Measurements from ENCODE around the gene FCHSD2.
A peak's percentile ranks its signal among the peaks of the same experiment; 100 is the strongest.
"Not testable (repeated sequence)": the region's sequence is repeated elsewhere in the genome, so short reads cannot be mapped to it uniquely, and the experiment has no call there.

The FCHSD2 gene

DNA sequence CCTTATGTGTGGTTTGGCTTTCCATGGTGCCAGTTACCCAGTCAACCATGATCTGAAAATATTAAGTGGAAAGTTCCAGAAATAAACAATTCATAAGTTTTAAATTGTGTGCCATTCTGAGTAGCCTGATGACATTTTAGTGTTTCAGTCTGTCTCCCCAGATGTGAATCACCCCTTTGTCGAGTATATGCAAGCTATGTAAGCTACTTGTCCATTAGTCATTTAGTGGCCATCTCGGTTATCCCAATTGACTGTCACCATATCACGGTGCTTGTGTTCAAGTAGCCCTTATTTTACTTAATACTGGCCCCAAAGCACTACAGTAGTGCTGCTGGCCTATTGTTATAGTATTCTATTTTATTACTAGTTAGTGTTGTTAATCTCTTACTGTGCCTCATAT lies 283.0 kb downstream of the FCHSD2 start:
- DNase-seq: no peak

DNA sequence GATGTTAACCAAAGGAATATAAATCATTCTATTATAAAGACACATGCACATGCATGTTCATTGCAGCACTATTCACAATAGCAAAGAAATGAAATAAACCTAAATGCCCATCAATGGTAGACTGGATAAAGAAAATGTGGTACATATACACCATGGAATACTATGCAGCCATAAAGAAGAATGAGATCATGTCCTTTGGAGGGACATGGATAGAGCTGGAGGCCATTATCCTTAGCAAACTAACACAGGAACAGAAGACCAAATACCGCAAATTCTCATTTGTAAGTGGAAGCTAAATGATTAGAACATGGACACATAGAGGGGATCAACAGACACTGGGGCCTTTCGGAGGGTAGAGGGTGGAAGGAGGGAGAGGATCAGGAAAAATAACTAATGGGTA lies 283.9 kb downstream of the FCHSD2 start:
- not testable (repeated sequence) for DNase-seq

DNA sequence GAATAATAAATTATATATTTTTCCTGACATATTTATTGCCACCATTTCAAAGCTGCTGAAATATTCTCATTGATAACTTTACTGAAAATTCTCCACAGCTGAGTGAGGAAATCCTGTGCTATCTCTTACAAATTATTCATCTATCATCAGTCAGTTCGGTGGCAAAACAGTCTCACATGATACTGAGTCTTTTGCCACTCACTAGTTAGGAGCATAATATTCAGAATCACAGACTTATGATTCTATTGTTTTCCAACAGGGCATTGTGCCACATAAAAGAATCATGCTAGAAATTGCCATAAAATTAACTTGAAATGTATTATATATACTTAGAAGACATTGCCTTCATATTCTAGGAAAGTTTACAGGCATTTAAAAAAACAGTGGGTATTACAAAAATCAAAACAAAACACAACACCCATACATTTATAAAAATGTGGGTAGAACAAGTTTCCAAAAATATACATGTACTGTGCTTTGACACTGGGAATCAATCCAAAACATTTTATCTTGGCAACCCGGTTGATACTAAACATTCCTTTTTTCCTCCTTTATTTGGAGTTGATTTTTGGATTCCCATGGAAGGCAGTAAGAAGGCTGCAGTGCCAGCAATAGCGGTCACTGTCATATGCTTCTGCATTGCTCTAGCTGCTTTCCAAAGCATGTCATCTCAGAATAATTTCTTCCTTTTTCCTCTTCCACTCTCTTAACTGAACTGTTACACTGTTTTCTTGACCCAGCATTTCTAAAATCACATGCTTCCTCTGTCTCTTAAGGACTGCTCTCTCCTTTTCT lies 285.4 kb downstream of the FCHSD2 start:
- no peak for DNase-seq

DNA sequence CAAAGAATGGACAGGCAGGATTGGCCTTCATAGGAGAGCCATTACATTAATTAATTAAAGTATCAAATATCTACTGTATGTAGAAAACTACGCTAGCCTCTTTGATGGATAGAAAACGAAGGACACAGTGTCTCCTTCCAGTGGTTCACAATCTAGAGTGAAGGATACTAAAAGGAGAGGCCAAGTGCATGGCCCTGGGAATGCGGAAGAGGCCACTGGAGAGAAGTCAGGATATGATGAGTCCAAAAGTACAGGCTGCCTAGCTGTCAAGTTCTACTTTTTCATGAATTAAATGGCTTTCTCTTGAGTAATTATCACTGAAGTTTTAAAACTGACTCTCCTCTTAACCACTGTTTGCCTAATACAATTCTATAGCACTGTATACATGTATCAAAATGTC lies 286.1 kb downstream of the FCHSD2 start:
- no peak for DNase-seq

DNA sequence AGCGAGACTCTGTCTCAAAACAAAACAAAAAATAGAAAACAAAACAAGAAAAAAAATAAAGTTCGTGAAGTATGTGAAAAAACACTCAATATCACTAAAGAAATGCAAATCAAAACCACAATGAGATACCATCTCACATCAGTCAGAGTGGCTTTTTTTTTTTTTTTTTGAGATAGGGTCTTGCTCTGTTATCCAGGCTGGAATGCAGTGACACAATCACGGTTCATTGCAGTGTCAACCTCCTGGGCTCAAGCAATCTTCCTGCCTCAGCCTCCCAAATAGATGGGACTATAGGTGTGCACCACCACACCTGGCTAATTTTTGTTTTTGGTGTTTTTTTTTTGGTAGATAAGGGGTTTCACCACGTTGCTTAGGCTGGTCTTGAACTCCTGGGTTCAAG lies 290.4 kb downstream of the FCHSD2 start:
- DNase-seq: no peak

DNA sequence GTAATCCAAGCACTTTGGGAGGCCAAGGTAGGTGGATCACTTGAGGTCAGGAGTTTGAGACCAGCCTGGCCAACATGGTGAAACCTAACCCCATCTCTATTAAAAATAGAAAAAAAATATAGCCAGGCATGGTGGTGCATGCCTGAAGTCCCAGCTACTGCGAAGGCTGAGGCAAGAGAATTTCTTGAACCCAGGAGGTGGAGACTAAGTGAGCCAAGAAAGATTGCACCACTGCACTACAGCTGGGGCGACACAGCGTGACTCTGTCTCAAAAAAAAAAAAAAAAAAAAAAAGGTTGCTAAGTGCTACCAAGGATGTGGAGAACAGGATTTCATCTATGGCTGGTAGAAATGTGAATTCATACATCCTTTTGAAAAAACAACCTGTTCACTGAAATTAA lies 291.3 kb downstream of the FCHSD2 start:
- DNase-seq: no peak

DNA sequence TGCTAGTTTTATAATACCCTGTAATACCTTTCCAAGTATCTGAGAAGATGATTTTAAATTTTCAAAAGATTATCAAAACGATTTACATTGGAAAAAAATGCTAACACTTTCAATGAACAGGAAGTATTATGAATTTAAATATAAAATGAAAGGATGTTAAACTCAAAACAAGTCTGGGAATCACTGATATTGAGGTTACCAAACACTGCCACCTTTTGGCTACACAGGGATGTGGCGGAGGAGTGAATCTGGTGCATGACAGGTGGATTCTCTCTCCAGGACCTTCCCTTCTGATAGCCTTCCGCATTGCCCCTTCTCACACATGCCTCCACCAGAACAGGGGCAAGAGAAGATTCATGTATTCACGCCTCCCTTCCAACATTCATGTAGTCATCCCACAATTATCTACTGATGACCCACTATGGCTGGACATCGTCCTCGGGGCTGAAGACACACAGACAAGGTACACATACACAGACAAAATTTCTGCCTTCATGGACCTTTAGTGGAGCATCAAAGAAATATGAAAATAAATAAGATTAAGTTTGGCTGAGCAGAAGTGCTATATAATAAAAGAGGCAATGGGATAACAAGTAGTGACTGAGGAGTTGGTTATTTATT lies 293.2 kb downstream of the FCHSD2 start:
- peak; percentile 35 for DNase-seq

DNA sequence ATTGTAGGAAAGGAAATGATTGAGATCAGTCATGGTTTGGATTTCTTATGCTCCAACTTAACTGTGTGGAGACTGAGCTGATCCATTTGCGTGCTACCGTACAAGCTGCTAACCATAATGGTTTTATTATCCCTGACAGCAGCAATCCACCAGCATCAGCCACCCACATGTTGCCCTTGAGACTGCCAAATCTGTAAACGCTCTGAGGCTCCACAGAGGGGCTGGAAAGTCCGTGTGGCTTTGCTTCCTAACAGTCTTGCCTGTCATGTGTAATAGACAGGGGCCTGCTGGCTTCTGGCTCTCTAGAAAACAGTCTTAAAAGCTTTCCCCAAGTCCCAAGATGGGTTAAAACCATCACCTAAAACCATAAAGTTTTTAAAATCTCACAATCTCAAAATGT lies 297.8 kb downstream of the FCHSD2 start:
- no peak for DNase-seq

DNA sequence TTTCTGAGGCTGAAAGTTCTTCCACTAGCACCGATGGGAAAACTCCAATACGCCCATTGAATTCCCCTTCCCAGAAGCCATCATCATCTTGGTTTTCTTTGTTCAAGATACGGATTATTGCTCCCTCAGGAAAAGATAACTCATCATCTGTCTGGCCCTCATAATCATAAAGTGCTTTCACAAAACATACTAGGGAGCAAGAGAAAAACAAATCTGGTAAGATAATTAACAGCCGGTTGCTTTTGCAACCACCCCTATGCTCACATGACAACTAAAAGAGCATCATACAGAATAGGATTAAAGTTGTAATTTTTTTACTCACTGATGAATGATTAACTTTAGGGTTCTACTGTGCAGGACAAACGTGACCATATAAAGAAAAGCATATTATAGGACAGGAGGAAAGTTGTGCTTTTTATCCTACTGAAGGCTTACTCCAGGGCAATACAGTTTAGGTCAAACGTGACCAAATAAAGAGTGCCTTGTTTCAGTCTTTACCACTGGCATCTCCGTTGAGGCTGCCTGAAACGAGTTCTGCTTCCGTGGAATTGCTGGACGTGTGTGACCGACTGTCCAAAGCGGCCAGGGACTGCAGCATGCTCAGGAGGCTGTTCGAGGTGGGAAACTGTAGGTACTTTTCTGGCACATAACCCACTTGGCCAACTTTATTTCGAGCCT lies 299.3 kb downstream of the FCHSD2 start:
- no peak for DNase-seq

DNA sequence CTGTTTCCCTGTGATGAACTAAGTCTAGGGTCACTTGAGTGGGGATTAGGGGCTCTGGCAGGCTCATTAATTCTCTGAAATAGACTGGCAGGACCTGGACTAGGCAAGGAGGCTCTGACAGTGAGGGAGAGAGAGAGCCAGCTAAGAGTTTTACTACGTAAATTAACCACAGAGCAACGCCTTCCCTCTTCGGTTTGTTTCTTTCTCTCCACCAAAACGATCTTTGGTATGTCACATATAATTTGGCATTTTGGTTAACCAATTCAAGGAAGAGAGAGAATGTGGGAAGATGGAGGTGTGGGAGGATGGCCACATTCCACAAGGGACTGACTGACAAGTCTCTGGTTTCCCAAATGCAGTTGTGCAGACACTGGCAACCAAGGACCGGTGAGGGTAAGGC lies 300.0 kb downstream of the FCHSD2 start:
- no peak for DNase-seq

DNA sequence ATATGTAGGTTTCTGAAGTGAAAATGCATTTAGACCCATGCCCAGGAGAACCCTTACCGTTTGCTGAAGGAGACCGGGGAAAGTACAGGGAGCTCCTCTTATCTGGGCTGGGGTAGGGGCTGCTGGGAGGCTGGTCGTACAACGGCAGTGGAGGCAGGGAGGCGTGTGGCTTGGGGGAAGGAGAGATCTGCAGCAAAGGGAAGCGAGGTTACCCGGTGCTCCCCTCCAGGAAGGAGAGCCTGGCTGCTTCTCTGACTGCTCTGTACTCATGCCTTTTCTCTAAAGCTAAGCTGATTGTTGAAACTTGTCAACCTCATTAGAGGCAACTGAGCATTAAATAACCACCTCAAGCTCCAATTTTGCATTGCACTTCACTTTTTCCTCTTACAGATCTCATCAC lies 300.7 kb downstream of the FCHSD2 start:
- no peak for DNase-seq

DNA sequence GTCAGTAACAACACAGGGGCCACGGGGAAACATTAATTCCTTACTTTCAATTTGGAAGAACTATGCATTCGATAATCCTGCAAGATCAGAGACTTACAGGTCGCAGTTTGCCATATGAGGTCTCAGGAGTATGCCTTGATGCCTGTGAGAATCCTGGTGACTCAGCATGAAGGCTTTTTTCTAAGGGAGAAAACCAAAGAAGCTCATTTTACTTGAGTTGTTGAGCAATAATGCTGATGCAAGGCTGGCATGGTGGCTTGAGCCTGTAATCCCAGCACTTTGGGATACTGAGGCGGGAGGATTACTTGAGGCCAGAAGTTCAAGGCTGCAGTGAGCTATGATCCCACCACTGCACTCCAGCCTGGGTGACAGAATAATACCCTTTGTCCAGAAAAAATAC lies 301.3 kb downstream of the FCHSD2 start:
- no peak for DNase-seq

DNA sequence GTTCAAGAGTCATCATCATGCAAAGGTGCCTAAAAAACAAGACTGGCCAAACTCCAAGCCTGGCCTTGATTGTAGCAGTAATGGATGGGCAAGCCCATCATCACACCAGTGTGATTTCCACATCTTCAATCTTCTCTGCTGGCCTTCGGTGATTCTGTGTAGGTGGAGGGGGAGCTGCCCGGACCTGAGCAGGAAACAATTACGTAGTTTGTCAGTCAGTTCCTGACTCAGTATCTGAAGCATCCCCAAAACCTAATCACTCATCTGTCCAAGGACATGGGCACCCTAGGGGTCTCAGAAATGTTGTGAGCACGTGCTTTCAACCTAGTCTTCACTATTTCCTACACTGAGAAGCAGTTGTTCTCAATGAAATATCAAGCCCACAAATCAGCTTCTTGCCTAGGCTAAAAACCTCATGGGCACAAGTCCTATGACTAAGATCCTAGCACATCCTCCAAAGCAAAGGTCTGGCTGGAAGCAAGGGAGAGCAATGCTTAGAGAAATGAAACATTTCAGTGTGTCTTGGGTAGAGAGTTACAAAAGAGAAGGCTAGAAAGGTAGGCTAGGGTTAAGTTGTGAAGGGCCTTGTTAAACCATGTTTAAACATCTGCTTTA lies 303.3 kb downstream of the FCHSD2 start:
- DNase-seq: no peak

DNA sequence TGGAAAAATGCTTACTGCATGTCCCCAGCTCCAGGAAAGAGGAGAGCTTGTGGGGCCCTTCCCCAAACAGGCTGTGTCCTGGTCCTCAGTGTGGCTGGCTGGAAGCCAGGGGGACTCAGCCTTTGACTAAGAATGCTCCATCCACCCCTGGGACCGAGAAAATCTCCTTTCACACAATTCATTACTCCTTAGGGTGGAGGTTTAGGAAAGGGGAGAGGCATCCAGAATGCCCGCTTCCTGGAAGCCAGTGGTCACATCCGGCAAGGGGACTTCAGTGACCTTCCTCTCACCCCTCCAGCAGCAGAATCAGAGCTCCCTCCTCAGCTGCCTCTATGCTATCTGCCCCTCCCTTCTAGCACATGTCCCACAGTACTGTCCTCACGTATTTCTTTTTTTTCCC lies 306.0 kb downstream of the FCHSD2 start:
- no peak for DNase-seq

DNA sequence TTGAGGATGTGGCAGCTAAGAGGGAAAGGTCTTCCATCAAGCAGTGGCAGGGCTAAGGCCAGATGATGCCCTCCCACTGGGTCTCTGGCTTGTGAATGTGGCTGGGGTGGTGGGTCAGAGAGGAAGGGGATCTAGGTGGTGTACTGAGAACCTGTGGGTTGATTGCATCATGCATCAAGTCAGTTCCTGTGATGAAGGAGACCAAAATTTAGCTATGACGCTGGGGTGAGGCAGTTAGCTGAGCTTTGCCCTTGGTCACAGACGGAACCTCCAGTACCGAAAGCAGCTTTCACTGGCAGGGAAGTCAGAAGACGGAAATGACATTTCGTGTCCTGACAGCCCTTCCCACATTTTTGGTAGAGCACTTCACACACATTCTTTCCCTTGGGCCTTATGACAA lies 307.2 kb downstream of the FCHSD2 start:
- no peak for DNase-seq

DNA sequence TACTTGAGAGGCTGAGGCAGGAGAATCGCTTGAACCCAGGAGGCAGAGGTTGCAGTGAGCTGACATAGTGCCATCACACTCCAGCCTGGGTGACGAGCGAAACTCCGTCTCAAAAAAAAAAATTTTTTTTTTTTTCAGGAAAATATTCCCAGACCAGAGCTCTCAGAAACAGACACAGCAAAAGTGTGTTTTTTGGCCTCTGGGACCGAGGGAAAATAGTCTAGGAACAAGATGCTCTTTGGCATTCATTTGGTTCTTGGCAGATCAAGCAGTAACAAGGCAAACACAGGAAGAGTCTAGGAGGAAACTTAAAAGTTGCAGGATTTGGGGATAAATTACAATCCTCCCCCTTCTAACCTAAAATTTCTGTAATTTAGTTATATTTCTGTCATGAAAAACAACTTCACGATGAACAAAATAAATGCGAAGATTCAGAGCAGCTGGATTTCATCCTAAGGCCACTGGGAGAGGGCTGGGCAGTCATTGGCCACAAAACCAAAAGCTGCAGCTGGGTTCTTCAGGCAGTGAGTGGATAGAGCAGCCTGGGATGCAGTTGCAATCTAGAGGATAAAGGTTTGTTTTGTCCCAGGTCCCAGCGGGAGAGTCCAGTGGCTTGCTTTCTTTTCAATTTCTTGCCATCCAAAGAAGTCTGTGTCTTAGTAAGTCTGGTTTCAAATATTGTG lies 308.2 kb downstream of the FCHSD2 start:
- DNase-seq: no peak

DNA sequence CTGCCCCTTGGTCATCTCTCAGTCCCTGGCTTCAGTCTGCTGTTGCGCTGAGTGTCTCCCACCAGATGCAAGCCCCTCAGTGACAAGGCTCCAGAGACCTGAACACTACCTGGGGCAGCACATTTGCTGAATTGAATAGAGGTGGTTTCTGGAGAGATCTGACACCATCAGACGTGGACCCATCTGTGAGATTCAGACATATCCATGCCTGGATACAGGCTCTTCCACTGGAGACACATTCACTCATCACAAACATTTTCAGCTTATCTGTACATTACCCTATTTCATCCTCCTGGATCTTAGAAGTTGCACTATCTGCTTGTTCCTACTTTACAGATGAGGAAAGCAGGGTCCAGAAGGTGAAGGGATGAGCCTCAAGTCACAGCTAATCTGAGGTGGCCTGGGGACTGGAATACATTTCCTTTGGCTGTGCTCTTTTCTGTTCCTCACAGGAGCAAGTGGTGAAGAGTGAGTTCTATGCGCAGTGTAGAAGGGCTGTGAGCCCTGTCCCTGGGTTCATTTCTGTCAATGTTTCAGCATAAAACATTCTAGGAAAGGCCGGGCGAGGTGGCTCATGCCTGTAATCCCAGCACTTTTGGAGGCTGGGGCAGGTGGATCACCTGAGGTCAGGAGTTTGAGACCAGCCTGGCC lies 308.9 kb downstream of the FCHSD2 start:
- no peak for DNase-seq

DNA sequence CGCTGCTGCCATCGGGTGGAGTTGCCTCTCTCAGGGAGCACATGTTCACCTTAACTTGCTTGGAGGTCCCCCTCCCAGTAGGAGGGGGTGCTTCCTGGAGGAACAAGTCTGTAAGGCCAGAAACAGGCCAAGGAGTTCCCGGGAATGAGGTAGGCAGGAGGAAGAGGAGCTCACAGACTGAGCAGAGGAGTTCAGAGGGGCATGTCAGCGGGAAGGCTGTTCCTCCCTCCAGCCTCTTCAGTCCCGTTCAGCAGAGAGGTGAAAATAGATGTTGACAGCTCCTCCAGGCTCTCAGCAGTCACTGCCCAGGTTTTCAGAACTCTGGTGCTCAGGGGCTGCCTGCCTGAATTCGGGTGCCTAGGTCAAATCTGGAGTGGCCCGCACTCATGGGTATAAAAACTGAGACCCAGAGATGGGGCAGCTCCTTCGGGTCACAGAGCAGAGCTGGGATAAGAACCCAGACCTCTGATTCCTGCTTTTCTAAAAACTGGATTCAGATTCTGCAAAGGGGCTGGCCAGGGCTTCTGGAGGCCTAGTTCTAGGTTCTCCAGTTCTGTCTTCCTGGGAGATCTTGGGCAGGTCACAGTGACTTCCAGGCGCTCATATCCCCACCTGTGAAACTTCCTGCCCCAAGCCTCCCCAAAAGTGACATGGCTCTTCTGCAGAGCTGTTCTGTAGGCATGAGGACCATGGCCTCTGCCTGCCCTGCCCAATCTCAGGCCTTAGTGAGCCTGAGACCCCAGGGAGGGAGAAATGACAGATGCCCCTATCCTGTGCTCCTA lies 309.6 kb downstream of the FCHSD2 start:
- no peak for DNase-seq

DNA sequence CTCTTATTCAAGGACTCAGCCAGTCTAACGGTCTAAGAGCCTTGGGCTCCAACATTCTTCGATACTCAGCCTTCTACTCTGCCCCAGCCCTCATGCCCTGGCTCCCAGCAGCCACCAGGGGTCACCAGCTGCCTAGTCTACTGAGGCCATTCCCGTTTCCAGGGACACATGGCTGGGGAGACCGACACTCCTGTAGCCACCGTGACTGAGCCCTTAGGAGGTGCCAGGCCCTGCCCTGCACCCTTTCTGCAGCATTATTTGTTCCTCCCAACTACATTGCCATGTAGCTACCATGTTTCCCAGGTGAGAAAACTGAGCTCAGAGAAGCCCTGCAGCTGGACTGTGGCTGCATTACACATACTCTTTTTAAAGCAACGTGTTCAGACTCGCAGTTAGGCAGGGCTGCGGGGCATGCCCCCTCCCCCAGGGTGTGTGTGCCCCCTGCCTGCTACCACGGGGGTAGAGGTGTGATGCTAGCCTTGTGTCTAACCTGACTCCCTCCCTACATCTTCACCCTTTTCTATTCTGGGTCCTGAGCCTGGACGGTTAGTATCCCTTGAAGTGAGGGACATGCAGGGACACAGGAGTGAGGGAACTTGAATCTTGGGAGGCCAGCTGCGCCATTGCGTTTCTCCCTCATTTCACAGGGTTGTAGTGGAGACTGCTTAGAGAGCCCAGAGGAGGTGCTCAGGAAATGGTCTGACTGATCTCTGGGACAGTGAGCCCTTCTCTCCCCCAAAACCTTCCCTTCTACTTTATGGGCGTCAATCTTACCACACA lies 310.4 kb downstream of the FCHSD2 start:
- DNase-seq: peak; percentile 86

DNA sequence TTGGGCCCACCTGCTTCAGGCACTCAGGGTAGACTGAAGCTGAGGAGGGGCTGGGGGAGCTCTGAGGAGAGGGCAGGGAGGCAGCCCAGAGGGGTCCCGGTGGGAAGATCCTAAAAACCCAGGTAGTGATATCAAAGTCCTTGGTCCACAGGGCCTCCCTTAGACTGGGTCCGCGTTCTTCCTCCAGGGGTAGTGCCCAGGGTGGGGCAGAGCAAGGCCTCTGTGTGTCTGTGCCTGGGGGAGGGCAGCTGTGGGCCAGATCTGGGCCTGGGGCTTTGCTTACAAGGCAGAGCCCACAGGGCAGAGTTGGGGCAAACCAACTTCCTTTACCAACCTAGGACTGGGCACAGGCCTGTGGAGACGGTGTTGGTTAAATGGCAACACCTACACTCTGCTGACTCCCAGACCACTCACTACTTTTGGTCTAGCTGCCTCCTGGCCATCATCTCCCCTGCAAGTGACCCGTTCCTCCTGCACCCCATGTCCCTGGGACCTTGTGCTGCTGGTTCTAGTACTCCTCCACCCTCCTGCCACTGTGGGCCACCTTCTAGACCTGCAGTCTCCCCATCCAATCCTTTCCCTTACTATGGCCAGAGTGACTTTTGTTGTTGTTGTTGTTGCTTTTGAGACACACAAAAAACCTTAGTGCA lies 312.1 kb downstream of the FCHSD2 start:
- DNase-seq: no peak

Data from NCI-H2171 treated with DMSO at 0.1 percent for 48 hours (cell line).